ENCODE data around the gene SLC44A1. TPM values are rescaled to one million over a fixed set of nuclear protein-coding genes. Genes with fewer than 3 reads are reported as not detected.

SLC44A1 gene
- total RNA-seq, 1 donor from 2014 or later: 49.5 TPM

- peak; percentile 81 for ATAC-seq
Observed at GRCh38 chr9:105437704-105438103, 193.3 kb downstream of the SLC44A1 start.

GRCh38 chr9:105438141-105438806 lies 193.8 kb downstream of the SLC44A1 start:
- no peak for ATAC-seq

GRCh38 chr9:105439428-105439827 lies 195.0 kb downstream of the SLC44A1 start:
- ATAC-seq: no peak

GRCh38 chr9:105441616-105442160 lies 197.2 kb downstream of the SLC44A1 start:
- ATAC-seq: no peak

GRCh38 chr9:105443121-105443520 lies 198.7 kb downstream of the SLC44A1 start:
- no peak for ATAC-seq

GRCh38 chr9:105444130-105444529 lies 199.7 kb downstream of the SLC44A1 start:
- ATAC-seq: peak; percentile 81

GRCh38 chr9:105445203-105445881 lies 200.9 kb downstream of the SLC44A1 start:
- no peak for ATAC-seq

GRCh38 chr9:105447386-105447813 lies 202.9 kb downstream of the SLC44A1 start:
- no peak for ATAC-seq

- ATAC-seq: peak; percentile 96
Observed at GRCh38 chr9:105447814-105448812, 203.7 kb downstream of the SLC44A1 start, which contains the start of gene FSD1L. TSS of gene FSD1L (plus strand) at chr9:105448034. CDS start at chr9:105448221, 187 bp downstream.

GRCh38 chr9:105449081-105449480 lies 204.6 kb downstream of the SLC44A1 start:
- no peak for ATAC-seq

- ATAC-seq: no peak
Observed at GRCh38 chr9:105452185-105452584, 207.7 kb downstream of the SLC44A1 start.

- no peak for ATAC-seq
Observed at GRCh38 chr9:105455836-105456475, 211.5 kb downstream of the SLC44A1 start.

- ATAC-seq: peak; percentile 83
Observed at GRCh38 chr9:105457560-105458294, 213.3 kb downstream of the SLC44A1 start.

- no peak for ATAC-seq
Observed at GRCh38 chr9:105458404-105458803, 214.0 kb downstream of the SLC44A1 start.

GRCh38 chr9:105459336-105459735 lies 214.9 kb downstream of the SLC44A1 start:
- ATAC-seq: peak; percentile 38

- no peak for ATAC-seq
Observed at GRCh38 chr9:105466898-105467455, 222.5 kb downstream of the SLC44A1 start.

- ATAC-seq: no peak
Observed at GRCh38 chr9:105468875-105469274, 224.4 kb downstream of the SLC44A1 start.

- no peak for ATAC-seq
Observed at GRCh38 chr9:105473221-105473620, 228.8 kb downstream of the SLC44A1 start.

GRCh38 chr9:105475302-105475701 lies 230.9 kb downstream of the SLC44A1 start:
- ATAC-seq: no peak

GRCh38 chr9:105479846-105480245 lies 235.4 kb downstream of the SLC44A1 start:
- ATAC-seq: no peak

- no peak for ATAC-seq
Observed at GRCh38 chr9:105483618-105484017, 239.2 kb downstream of the SLC44A1 start.

All from esophagus mucosa (tissue), 1 donor.